HG03565 (cell line): ENCODE data around the gene CD27.
"Not testable (repeated sequence)": the region's sequence is repeated elsewhere in the genome, so short reads cannot be mapped to it uniquely, and the experiment has no call there.

Experiments used
- ATAC-seq: cut with Tn5 transposase; IDR thresholded peaks from one replicate; pipeline ENCODE4 v1.9.1; 2021; ENCODE audit warnings: mild to moderate bottlenecking, moderate library complexity; ENCODE audit not compliant: unreplicated experiment

CD27 gene

DNA sequence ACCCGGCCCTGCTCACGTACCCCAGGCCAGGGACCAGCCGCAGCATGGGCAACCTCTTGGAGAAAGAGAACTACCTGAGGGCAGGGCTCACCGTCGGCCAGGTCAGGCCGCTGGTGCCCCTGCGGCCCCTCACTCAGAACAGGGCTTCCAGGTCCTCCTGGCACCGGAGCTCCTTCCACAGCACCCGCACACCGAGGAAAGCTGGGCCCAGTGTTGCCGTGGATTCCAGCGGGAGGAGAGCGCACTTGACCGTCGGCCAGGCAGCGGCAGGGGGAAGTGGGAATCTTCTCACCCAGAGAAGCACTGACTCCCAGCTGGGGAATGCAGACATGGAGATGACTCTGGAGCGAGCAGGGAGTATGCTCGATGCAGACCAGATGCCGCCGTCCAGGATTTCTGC, 33.7 kb downstream of the CD27 start:
- ATAC-seq, result no peak

DNA sequence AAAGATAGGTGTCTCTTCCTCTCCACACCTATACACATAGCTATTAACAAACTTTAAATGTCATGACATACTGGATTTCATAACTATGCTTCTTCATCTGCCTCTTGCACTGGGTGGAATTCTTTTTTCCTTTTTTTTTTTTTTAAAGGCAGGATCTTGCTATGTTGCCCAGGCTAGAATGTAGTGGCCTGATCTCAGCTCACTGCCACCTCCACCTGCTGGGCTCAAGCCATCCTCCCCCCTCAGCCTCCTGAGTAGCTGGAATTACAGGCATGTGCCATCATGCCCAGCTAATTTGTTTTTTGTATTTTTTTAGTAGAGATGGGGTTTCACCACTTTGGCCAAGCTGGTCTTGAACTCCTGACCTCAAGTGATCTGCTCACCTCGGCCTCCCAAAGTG, 43.5 kb downstream of the CD27 start:
- ATAC-seq, result no peak

DNA sequence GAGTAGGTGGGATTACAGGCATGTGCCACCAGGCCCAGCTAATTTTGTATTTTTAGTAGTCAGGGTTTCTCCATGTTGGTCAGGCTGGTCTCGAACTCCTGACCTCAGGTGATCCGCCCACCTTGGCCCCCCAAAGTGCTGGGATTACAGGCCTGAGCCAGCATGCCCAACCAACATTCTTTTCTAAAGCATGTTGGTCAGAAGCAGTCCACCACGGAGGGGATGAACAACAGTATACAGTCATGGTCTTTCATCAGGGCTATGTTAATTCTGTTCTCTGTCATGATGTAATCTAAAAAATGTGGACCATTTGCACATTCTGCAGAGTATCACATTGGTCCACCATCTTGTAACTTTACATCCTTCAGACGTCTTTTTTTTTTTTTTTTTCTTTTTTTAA, 44.7 kb downstream of the CD27 start:
- ATAC-seq, result no peak

DNA sequence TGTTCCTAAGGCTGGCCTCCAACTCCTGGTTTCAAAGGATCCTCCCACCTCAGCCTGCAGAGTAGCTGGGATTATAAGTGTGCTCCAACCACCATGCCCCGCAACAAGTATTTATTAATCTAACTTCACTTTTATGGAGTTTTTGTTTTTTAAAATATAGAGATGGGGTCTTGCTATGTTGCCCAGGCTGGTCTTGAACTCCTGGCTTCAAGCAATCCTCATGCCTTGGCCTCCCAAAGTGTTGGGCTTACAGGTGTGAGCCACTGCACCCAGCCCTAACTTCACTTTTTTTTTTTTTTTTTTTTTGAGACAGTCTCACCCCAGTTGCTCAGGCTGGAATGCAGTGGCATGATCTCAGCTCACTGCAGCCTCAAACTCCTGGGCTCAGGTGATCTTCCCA, 45.9 kb downstream of the CD27 start:
- ATAC-seq, result not testable (repeated sequence)

DNA sequence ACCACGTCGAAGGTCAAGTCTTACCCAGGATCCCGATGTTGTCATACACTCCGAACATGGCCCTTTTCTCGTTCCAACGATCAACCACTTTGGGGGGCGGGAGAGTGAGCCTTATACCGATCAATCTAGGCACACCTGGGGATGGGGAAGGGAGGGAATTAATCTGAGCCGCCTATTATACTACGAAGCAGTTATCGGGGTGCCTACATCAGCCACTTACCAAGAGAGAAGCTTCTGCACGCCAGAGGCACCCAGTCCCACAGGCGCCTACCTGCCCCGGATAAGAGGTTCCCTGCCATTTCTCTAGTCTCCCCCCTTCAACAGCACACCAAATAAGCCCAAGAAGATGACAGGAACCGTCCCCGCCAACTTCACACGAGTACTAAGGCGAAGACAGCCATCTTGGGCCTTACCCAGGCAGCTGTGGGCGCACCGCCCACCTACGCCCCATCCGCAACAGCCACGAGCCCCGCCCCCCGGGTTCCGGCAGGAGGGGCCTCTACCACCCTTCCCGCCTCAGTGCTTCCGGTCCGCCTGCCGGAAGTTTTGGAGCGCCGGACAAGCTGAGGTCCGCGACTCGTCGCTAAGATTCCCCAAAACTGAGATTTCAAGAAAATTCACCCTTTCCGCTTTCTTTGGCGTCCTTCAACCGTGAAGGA, 48.2 kb downstream of the CD27 start, which contains the start of gene MRPL51:
MRPL51 (minus strand) TSS at position 425 of the 659 bp plus-strand sequence; CDS start at position 299, 126 bp downstream.
- peak; percentile 40 for ATAC-seq

DNA sequence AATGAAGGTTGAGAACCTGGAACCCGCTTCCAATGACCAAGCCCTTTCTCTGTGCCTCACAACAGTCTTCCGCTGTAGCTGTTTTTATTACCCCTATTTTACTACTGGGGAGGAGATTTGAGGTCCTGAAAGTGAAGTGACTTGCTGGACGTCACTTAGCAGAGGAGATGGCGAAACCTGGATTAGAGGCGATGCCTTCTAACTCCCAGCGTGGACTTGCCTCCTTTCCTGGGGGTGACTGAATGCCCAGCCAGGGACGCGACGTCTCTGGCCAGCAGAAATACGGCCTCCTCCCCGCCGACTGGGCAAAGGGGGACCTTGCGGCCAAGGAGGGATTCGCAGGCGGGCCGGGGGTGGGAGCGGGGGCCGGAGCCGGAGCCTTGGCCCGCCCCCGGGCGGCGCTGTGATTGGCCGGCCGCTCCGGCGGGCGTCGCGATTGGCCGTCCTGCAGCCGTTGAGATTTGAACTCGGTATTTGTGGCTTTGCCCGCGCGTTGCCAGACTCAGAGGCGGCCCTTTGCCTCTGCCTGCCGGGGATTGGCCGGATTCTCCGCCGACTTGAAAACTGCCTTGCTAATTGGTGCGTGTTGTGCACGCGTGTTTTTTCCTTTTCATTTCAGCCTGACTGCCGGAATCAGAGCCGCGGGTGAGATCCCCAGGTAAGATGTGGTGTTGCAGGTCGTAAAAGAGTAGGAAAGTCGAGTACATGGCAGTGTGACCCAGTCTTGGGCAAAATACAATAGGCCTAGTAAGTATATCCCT, 48.9 kb downstream of the CD27 start, which contains the start of gene NCAPD2:
NCAPD2 (plus strand) TSS at position 606 of the 761 bp plus-strand sequence. CDS start 997 bp downstream, outside the sequence.
- ATAC-seq, result peak; percentile 82

DNA sequence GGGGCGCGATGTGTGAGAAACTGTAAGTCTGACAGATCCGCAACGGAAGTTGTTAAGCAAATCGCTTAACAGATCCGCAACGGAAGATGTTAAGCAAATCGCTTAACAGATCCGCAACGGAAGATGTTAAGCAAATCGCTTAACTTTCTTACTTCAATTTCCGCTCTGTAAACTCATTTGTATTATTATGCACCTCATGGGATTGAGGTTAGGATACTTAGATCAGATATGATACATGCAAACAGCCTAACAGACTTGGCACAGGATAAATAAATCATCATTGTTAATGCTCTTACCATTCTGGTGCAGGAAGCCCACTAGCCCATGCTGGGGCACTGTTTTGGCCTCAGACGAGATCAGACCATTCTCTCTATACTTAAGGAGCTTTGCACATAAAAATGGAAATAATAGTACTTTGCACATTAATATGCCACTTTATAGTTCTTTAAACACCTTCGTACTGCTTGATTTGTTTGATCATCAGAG, 49.5 kb downstream of the CD27 start:
- ATAC-seq, result no peak

DNA sequence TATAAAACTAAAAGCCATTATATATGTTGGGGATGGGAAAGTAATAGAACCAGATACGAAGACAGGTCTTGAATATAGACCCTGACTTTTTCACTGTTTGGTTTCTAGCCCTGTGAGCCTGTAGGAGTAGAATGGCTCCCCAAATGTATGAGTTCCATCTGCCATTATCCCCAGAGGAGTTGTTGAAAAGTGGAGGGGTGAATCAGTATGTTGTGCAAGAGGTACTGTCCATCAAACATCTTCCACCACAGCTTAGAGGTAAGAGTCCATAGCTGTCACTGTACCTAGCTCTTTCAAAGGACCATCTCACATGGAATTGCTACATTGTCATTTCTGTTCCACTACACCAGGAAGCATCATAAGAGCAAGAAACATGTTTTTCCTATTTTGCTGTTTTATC, 50.2 kb downstream of the CD27 start:
- no peak for ATAC-seq

DNA sequence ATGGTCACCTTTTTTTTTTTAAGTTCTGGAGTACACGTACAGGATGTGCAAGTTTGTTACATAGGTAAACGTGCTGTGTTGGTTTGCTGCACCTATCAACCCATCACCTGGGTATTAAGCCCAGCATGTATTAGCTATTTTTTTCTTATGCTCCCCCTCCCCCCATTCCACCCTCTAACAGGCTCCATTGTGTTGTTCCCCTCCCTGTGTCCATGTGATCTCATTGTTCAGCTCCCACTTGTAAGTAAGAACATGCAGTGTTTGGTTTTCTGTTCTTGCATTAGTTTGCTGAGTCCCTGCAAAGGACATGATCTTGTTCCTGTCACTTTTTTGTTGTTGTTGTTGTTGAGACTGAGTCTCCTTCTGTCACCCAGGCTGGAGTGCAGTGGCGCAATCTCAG, 52.5 kb downstream of the CD27 start:
- not testable (repeated sequence) for ATAC-seq

DNA sequence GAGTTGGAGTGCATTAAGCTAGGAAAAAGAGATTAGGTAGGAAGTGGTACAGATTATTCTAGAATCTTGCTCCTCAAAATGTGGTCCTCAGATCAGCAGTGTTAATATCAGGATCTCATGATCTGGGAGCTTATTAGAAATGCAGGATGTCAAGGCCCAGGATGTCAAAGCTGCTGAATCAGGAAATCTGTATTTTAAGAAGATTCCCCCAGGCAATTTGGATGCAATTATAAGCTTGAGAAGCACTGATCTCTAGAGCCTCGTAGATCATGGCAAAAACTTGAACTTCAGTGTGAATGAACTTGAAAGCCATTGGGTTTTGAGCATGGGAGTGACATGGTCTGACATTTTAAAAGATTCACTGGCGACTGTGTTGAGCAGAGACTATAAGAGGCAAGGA, 55.7 kb downstream of the CD27 start:
- ATAC-seq, result no peak
